Left lung (tissue), 10 donors: Measurements from ENCODE around the gene CDH13. TPM values are rescaled to one million over a fixed set of nuclear protein-coding genes. Genes with fewer than 3 reads are reported as not detected.

ENCODE experiments used
- ATAC-seq: fragments of 200-7000 bp; cut with Tn5 transposase; one replicate; pipeline ENCODE4 v1.9.1; 2020; ENCODE audit warnings: moderate library complexity
- DNase-seq, 4 donors: peaks; one replicate each; pipeline ENCODE4 v3.0.0-alpha.2; 2013 to 2020
- H3K27ac ChIP-seq, 2 donors: fragments of 200-600 bp; sonication (generic) in 1 of 2; one replicate each; pipeline versions ENCODE4 v1.5.0 to v1.8.0; 2020 to 2021
- H3K27me3 ChIP-seq, 2 donors: fragments of 200-600 bp; sonication (generic) in 1 of 2; one replicate each; pipeline versions ENCODE4 v1.5.0 to v1.8.0; 2020 to 2021
- H3K36me3 ChIP-seq, 2 donors: fragments of 200-600 bp; sonication (generic) in 1 of 2; one replicate each; pipeline versions ENCODE4 v1.5.0 to v1.8.0; 2020 to 2021
- H3K4me1 ChIP-seq, 2 donors: fragments of 200-600 bp; one replicate each; pipeline ENCODE4 v1.8.0; 2021
- H3K4me3 ChIP-seq, 2 donors: fragments of 200-600 bp; sonication (generic) in 1 of 2; one replicate each; pipeline versions ENCODE4 v1.5.0 to v1.8.0; 2020 to 2021; ENCODE audit warnings: mild to moderate bottlenecking in 1 of 2
- H3K9me3 ChIP-seq, 2 donors: fragments of 200-600 bp; sonication (generic) in 1 of 2; one replicate each; pipeline versions ENCODE4 v1.5.0 to v1.8.0; 2020 to 2021
- CTCF ChIP-seq, 2 donors: fragments of 200-600 bp; sonication (generic) in 1 of 2; IDR thresholded peaks; one replicate each; pipeline versions ENCODE4 v1.5.0 to v1.8.0; 2021; ENCODE audit warnings: antibody characterized with exemption in 2 of 2
- intact Hi-C, 2 donors: fragments of 100-400 bp; cut with DNase I; formaldehyde crosslinking; loops; one replicate each; pipeline versions ENCODE4 v1.11.2 to v1.14.2; 2022
- polyA plus RNA-seq, 6 donors: library from polyadenylated mRNA; unstranded; fragments of 120-200 nt; gene quantifications; one replicate each; pipeline ENCODE4 v1.2.1, GENCODE V29; 2013; ENCODE audit not compliant: insufficient read length in 6 of 6
- total RNA-seq, 2 donors: library from RNA; stranded (reverse); fragmentation: NEBNext Ultra II Directional; extraction: Animal tissue kit (Norgen Biotek cat#: 25700); gene quantifications; one replicate each; pipeline ENCODE4 v1.2.1, GENCODE V29; 2021
- donor health status: DM: no; HTN: yes; CAD: no.
- donor health status: DM: no; HTN: no; CAD: no.

CDH13 gene
- total and polyA plus RNA-seq, 8 donors, result 2.7 to 20.3 (median 3.2) TPM

- no peak overlapping the region for H3K4me3 ChIP-seq
These were observed 652.5 kb downstream of the CDH13 start for GRCh38 chr16:83279251-83279650.

GRCh38 chr16:83285921-83286320 is 659.2 kb downstream of the CDH13 start:
- Histone ChIP-seq H3K27ac (no peak overlapping the region), H3K9me3 (no peaks in the 10 kb centered on the region), H3K4me3 (no peak overlapping the region), H3K36me3 (no peaks in the 10 kb centered on the region), H3K4me1 (no peaks in the 10 kb centered on the region), H3K27me3 (no peaks in the 10 kb centered on the region)
- no peak for ATAC-seq
- no peak for TF ChIP-seq CTCF (IDR thresholded peaks at IDR 0.05)
- intact Hi-C loops, result no loop called here
- DNase-seq, result no peak

More at GRCh38 chr16:83279251-83279650, 652.5 kb downstream of the CDH13 start:
- no peaks in the 10 kb centered on the region for H3K9me3 ChIP-seq
- ATAC-seq (no peak), DNase-seq (no peak)
- no peaks in the 10 kb centered on the region for H3K36me3 ChIP-seq
- no peak overlapping the region for H3K27ac ChIP-seq
- intact Hi-C loops, result no loop called here
- no peaks in the 10 kb centered on the region for H3K4me1 ChIP-seq
- no peaks in the 10 kb centered on the region for H3K27me3 ChIP-seq
- TF ChIP-seq CTCF (IDR thresholded peaks at IDR 0.05), result no peak

GRCh38 chr16:83296505-83296904 is 669.7 kb downstream of the CDH13 start:
- Histone ChIP-seq H3K4me1 (no peaks in the 10 kb centered on the region), H3K27me3 (peaks cover 0 to 4% of the 10 kb centered on the region in 2 donors), H3K9me3 (no peaks in the 10 kb centered on the region), H3K36me3 (no peaks in the 10 kb centered on the region), H3K4me3 (no peak overlapping the region), H3K27ac (no peak overlapping the region)
- ATAC-seq, result no peak
- intact Hi-C loops, result no loop called here
- DNase-seq, result no peak
- TF ChIP-seq CTCF (IDR thresholded peaks at IDR 0.05), result no peak

- ATAC-seq, result no peak
- intact Hi-C loops, result no loop called here
These were observed 671.8 kb downstream of the CDH13 start for GRCh38 chr16:83298541-83298940.

DNA sequence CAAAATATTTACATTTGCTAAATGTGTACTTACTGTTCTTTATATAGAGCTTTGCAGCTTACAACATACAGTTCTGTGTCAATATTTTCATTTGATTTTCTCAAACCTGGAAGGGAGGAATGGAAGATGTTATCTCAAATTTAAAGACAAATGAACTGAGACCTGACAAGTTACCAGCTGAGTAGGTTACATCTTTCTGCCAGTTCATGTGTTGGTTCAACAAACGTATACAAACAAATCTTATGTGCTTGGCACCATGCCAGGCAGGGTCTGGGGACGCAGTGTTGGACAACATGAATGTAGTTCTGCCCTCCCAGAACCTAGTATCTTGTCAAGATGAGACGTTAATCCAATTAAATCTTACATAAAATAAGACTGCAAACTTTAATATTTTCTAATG is 673.6 kb downstream of the CDH13 start:
- TF ChIP-seq CTCF (IDR thresholded peaks at IDR 0.05), result no peak
- intact Hi-C loops, result no loop called here
- Histone ChIP-seq H3K4me3 (no peak overlapping the region), H3K36me3 (no peaks in the 10 kb centered on the region), H3K27ac (no peak overlapping the region), H3K9me3 (no peaks in the 10 kb centered on the region), H3K4me1 (no peaks in the 10 kb centered on the region), H3K27me3 (peaks cover 0 to 4% of the 10 kb centered on the region in 2 donors)
- ATAC-seq (no peak), DNase-seq (no peak)

More at GRCh38 chr16:83298541-83298940, 671.8 kb downstream of the CDH13 start:
- Histone ChIP-seq H3K4me3 (no peak overlapping the region), H3K9me3 (no peaks in the 10 kb centered on the region), H3K4me1 (no peaks in the 10 kb centered on the region), H3K27me3 (peaks cover 0 to 4% of the 10 kb centered on the region in 2 donors), H3K36me3 (no peaks in the 10 kb centered on the region), H3K27ac (no peak overlapping the region)
- TF ChIP-seq CTCF (IDR thresholded peaks at IDR 0.05), result no peak
- DNase-seq, result no peak
